Measurements from ENCODE around the gene STXBP6.

Gene STXBP6

DNA sequence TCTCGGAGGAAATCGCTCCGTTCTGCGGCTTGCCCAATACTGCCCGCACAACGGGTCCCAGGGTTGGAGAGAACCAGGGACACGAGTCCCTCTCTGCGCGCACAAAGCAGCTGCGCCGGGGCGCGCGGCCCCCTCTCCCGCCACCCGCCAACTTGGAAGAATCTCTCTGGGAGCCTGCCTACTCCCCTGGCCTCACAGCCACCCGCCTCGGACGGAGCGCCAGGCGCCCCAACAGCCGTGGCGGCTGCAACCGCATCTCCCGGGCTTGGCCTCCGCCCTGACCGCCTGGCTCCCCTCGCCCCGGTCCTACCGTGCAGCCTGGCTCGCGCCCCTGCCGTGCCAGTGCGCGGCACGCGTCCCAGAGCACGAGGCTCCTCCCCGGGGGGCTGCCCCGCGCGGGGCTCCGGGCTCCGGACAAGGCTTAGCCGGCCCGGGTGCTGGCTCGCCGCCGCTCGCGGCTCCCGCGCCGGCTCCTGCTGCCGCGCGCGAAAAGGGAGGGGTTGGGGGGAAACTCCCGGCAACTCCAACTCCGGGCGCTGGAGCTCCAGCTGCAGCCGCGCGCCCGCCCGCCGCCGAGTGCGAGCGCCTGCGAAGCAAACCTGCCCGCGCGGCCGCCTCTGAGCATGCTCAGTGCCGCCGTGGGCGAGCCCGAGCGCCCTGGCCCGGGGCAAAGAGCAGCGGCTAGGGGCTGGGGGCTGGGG is at the start of gene STXBP6:
Gene STXBP6 (minus strand): TSS at position 580 of the 701 bp plus-strand sequence. CDS start 75,329 bp downstream, outside the sequence.
- TF ChIP-seq, protein P1, sequence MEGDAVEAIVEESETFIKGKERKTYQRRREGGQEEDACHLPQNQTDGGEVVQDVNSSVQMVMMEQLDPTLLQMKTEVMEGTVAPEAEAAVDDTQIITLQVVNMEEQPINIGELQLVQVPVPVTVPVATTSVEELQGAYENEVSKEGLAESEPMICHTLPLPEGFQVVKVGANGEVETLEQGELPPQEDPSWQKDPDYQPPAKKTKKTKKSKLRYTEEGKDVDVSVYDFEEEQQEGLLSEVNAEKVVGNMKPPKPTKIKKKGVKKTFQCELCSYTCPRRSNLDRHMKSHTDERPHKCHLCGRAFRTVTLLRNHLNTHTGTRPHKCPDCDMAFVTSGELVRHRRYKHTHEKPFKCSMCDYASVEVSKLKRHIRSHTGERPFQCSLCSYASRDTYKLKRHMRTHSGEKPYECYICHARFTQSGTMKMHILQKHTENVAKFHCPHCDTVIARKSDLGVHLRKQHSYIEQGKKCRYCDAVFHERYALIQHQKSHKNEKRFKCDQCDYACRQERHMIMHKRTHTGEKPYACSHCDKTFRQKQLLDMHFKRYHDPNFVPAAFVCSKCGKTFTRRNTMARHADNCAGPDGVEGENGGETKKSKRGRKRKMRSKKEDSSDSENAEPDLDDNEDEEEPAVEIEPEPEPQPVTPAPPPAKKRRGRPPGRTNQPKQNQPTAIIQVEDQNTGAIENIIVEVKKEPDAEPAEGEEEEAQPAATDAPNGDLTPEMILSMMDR (conservative IDR thresholded peaks at IDR 0.05; ENCODE audit: low read length): no peak
- H3K4me3 ChIP-seq (ENCODE audit: low read length): peak within 1 kb of the TSS; percentile 70
- DNase-seq (ENCODE audit: low read depth): peak; percentile 75

DNA sequence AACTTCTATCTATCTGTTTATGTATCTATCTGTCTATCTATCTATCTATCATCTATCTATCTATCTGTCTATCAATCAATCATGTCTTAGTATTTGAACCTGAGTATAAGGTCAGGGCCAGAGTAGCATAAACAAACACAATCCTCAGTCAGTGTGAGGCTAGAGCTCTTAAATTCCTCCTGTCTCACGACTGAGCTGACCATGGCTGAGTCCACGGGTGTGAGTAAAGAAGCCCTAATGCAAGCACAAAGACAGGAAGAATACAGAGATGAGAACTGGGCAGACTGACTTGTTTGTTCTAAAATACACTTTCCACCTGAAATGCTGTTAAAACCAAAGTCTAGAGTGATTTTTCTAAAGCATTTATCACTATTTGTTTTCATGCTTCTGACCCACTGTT is 47.2 kb upstream of the STXBP6 start:
- TF ChIP-seq, protein P1 (conservative IDR thresholded peaks at IDR 0.05; ENCODE audit: low read length): no peak
- no peak for DNase-seq (ENCODE audit: low read depth)
- H3K4me3 ChIP-seq (ENCODE audit: low read length): no peak overlapping the region

DNA sequence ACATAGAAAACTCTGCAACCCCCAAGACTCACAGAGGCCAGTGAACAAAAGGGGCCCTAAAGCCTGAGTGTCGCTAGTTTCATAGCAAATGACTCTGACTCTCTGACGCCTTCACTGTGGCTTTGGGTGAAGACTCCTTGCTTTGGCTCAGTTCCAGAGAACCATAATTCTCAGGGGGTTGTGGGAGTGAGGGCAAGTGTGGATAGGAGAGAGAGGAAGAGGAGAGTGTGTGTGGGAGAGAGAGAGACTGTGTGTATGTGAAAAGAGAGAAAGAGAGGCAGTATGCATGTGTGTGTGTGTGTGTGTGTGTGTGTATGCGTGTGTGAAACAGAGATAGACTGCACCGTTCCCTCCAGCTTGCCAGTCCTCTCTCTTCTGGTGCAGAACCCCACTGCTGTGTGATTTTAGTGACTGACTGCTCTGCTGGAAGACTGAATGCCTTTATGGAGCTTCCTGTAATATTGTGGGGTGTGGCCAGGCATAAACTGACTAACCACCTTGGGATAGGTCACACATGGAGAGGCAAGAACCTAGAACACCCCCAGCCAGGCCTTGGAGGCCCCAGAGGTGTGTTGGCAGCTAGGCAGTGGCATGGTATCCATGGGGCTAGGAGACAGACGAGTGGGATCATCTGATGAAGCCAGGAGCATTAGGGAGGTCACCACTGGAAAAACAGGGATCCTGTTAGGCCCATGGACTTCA is 45.9 kb upstream of the STXBP6 start:
- H3K4me3 ChIP-seq (ENCODE audit: low read length): no peak overlapping the region
- TF ChIP-seq, protein P1 (conservative IDR thresholded peaks at IDR 0.05; ENCODE audit: low read length): no peak
- no peak for DNase-seq (ENCODE audit: low read depth)

DNA sequence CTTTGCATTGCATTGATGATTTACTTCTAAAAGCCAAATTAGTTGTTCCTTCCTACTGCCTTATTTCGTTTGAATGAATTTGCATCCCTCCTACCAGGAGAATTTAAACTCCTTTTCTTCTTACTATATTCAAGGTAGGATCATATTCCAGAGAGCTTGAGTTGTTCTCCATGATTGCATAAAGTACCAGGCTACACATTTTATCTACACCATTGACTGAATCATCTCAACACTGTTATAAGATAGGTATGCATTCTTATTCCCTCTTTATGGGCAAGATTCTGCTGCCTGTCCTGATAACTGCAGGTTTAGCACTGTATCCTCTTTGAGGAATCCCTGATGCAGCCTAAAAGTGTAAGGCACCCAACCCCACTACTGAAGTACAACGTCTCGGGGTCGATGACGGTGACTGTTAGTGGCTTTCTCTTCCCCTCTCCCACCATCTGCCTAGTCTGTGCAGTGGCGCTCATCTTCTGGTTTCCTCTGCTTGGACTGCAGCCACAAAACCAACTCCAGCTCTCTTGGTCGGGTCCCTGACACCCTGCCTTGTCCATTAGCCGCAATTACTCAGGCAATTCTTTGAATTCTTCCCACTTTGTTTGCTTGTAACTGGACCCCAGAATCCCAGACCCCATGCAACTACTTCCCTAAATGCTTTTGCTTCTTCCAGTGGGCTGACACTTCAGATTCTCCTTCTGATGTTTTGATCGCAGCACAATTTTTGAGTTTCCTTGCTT is 44.4 kb upstream of the STXBP6 start:
- TF ChIP-seq, protein P1 (conservative IDR thresholded peaks at IDR 0.05; ENCODE audit: low read length): no peak
- DNase-seq (ENCODE audit: low read depth): no peak

DNA sequence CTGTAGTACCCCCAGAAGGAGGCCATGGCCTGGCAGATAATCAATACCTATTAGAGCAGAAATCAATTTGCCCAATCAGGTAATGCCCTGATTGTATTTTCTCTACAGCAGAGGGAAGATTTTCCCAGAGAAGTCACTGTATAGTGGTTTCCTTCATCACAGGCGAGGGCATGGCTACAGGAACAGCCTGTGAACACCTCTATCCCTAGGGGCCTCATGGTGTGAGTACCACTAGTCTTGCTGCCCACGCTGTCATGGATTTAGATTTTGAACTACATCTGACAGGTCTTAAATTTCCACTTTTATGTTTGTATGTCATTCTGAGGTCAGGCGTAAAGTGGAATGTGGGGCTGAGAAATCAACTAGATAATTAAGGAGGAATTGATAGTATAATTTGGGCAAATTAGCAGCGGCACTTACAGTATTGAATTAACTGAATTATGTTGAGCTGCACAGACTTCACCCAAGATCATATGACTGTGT is 42.4 kb upstream of the STXBP6 start:
- no peak for DNase-seq (ENCODE audit: low read depth)
- TF ChIP-seq, protein P1 (conservative IDR thresholded peaks at IDR 0.05; ENCODE audit: low read length): no peak
- H3K4me3 ChIP-seq (ENCODE audit: low read length): no peak overlapping the region

More for the DNA sequence above, 44.4 kb upstream of the STXBP6 start:
- no peak overlapping the region for H3K4me3 ChIP-seq (ENCODE audit: low read length)

DNA sequence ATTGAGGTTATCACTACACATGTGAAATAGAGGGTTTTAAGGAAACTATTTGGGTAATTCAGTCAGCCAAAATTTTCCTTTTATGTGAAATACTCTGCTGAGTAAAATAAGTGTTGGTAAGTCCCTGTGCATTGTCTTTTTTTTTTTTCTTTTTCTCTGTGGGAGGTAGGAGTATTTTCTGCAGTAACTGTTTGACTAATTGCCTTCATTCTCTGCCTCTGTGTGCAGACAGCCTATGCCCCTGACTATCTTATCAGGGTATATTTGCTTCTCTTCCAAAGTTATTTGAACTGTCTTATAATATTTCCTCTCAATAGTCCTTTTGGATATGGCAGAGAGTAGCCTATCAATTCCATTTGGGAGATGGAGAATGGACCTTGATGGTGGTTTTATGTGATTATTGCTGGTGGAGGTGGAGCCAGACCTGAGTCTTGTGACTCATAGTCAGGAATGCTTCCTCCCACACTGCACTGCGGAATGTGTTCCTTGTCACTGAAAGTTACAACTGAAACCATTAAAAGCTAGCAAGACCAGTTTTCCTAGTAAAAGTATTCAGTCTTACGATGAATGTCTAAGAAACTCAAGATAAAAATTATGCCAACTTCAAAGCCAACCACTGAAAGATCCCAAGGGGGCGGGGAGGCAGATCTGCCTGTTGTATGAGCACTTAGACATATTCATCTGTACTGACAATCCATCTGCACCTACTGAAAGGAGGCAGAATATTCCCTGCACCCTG is 40.9 kb upstream of the STXBP6 start:
- no peak overlapping the region for H3K4me3 ChIP-seq (ENCODE audit: low read length)
- TF ChIP-seq, protein P1 (conservative IDR thresholded peaks at IDR 0.05; ENCODE audit: low read length): no peak
- DNase-seq (ENCODE audit: low read depth): peak; percentile 66

Data from AG10803 (cell line).